T-helper 2 cell treated with Interferon-gamma antibody and Interleukin-4, amounts not matched to agents 5 μg/mL and 100 μg/mL, for 36 hours (primary cell): ENCODE results near the gene GSTO1.

Experiments
- DNase-seq: peaks from one replicate; pipeline ENCODE4 v3.0.0; 2021; ENCODE audit warnings: low spot score
- H3K27ac Mint-ChIP-seq: one replicate; pipeline ENCODE4 v1.8.0; 2021; ENCODE audit warnings: mild to moderate bottlenecking, mixed read lengths
- H3K27me3 Mint-ChIP-seq: one replicate; pipeline ENCODE4 v1.8.0; 2021; ENCODE audit warnings: low read depth, mixed read lengths
- H3K36me3 Mint-ChIP-seq: one replicate; pipeline ENCODE4 v1.8.0; 2021; ENCODE audit warnings: low read depth, mixed read lengths
- H3K4me1 Mint-ChIP-seq: one replicate; pipeline ENCODE4 v1.8.0; 2021; ENCODE audit warnings: low read depth, mixed read lengths
- H3K4me3 Mint-ChIP-seq: one replicate; pipeline ENCODE4 v1.8.0; 2022; ENCODE audit warnings: mild to moderate bottlenecking, moderate library complexity, mixed read lengths
- H3K9me3 Mint-ChIP-seq: one replicate; pipeline ENCODE4 v1.8.0; 2021; ENCODE audit warnings: mixed read lengths

Gene GSTO1

DNA sequence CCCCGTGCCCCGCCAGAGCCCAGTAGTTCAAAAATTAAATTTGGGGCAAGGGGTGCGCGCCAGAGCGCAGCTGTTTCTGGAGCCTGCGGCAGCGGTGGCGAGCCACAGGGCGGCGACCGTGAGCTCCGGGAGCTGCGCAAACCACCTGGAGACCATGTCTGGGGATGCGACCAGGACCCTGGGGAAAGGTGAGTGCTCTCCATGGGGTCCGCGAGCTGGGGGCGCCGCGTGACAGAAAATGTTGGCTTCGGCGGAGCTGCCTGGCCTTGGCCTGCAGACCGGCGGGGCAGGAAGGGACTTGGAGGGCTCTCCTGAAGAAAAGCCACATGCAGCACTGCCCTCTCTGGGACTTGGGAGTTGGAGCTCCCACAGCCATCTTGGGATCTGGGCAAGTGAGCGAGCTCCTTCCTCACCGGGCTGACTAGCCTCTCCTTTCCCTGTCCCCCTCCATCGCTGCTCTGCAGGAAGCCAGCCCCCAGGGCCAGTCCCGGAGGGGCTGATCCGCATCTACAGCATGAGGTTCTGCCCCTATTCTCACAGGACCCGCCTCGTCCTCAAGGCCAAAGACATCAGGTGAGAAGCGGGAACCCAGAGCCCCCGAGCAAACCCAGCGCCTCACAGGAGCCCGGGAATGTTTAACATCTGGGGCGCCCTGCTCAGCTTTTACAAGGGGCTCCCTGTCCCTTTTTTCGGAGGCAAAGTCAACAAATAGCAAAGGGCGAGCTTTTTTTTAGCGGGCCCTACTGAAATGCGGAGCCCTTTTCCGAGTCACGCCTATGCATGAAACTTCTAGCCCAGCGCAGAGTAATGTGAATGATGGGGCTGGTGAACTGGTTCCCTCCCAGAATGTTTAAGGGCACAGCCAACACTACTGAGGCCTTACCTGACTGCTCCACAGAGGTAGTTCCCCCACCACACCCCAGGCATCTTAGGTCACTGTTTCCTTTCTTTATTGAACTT lies 20.4 kb downstream of the GSTO1 start:
- DNase-seq = peak; percentile 37
- H3K27me3 Mint-ChIP-seq = peaks cover 17% of the 10 kb centered on the region

DNA sequence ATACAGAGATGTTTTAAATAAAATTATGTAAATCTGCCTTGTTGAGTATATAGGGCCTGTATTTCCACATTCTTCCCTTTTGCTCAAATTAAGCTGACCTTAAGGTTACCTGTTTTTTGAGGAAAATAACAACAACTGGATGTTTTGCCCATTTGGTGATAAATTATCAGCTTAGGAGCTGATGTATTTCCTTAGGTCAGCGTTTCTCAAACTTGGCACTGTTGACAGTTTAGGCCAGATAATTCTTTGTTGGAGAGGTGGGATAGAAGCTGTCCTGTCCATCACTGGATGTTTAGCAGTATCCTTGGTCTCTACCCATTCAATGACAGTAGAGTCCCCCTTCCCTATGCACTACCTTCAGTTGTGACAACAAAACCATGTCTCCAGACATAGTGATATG lies 21.5 kb downstream of the GSTO1 start:
- Mint-ChIP-seq H3K27ac (no peak overlapping the region), H3K4me1 (peaks cover 2% of the 10 kb centered on the region), H3K4me3 (no peak overlapping the region), H3K9me3 (no peaks in the 10 kb centered on the region), H3K36me3 (no peaks in the 10 kb centered on the region), H3K27me3 (peaks cover 20% of the 10 kb centered on the region)
- DNase-seq = no peak

More for the DNA sequence above, 20.4 kb downstream of the GSTO1 start:
- no peak overlapping the region for H3K27ac Mint-ChIP-seq
- no peaks in the 10 kb centered on the region for H3K36me3 Mint-ChIP-seq
- H3K4me3 Mint-ChIP-seq = peak overlapping the region; percentile 18
- H3K9me3 Mint-ChIP-seq = no peaks in the 10 kb centered on the region
- peaks cover 2% of the 10 kb centered on the region for H3K4me1 Mint-ChIP-seq

DNA sequence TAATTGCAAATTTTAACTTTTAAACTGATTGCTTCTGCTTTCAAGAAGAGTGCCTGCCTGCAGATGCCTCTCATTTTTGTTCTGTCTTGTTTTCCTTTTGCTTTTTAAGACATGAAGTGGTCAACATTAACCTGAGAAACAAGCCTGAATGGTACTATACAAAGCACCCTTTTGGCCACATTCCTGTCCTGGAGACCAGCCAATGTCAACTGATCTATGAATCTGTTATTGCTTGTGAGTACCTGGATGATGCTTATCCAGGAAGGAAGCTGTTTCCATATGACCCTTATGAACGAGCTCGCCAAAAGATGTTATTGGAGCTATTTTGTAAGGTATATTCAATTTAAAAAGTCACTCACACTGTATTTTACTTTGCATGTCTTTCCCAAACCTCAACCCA lies 23.1 kb downstream of the GSTO1 start:
- H3K36me3 Mint-ChIP-seq = no peaks in the 10 kb centered on the region
- peaks cover 2% of the 10 kb centered on the region for H3K4me1 Mint-ChIP-seq
- no peak for DNase-seq
- no peak overlapping the region for H3K27ac Mint-ChIP-seq
- no peak overlapping the region for H3K4me3 Mint-ChIP-seq
- H3K27me3 Mint-ChIP-seq = peaks cover 29% of the 10 kb centered on the region
- H3K9me3 Mint-ChIP-seq = no peaks in the 10 kb centered on the region

DNA sequence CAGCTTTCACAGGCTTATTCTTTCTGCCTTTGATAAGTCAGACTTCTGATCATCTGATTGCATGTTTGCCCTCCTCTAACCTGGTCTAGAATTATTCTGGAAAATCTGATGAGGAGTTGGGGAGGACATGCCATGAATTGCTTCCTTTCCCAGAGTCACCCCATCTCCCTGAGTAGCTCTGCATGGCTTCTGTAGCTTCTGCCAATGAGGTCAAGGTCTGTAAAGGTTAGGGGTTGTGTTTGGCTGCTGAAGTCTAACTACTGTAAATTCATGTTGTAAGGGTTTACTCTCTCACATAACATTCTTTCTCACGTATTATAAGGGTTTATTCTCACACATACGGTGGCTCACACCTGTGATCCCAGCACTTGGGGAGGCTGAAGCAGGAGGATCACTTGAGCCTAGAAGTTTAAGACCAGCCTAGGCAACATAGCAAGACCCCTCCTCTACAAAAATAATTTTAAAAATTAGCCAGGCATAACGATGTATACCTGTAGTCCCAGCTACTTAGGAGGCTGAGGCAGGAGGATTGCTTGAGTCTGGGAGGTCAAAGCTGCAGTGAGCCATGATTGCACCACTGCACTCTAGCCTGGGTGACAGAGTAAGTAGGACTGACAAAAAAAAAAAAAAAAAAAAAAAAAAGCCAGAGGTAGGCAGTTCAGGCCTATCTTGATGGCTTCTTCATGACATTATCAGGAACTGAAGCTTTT lies 25.0 kb downstream of the GSTO1 start:
- no peak overlapping the region for H3K27ac Mint-ChIP-seq
- H3K4me1 Mint-ChIP-seq = peaks cover 2% of the 10 kb centered on the region
- DNase-seq = no peak
- H3K4me3 Mint-ChIP-seq = no peak overlapping the region
- no peaks in the 10 kb centered on the region for H3K9me3 Mint-ChIP-seq
- H3K36me3 Mint-ChIP-seq = no peaks in the 10 kb centered on the region
- peaks cover 34% of the 10 kb centered on the region for H3K27me3 Mint-ChIP-seq

GRCh38 chr10:104281694-104282093 lies 27.0 kb downstream of the GSTO1 start:
- Mint-ChIP-seq H3K9me3 (no peaks in the 10 kb centered on the region), H3K4me1 (no peaks in the 10 kb centered on the region), H3K27ac (no peak overlapping the region), H3K36me3 (no peaks in the 10 kb centered on the region), H3K27me3 (peaks cover 28% of the 10 kb centered on the region), H3K4me3 (no peak overlapping the region)
- no peak for DNase-seq

DNA sequence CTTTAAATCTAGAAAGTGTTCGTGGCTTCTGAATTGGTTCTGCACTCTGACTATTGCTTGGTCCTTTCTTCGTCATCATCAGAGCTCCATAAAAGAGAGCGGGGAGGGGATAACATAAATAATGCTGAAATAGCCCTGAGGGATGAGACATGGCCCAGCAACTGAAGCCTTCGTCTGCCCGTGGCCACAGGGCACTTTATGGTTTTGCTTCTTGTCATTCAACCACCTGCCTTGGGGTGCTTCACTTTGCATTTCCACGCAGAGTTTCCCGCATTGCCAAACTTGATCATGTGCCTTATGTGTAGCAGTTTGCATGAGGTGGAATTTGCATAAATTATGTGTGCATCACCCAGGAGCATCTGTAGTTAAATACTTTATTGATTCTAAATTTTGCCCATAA lies 30.2 kb downstream of the GSTO1 start:
- no peak overlapping the region for H3K27ac Mint-ChIP-seq
- H3K27me3 Mint-ChIP-seq = peaks cover 45% of the 10 kb centered on the region
- DNase-seq = no peak
- H3K4me3 Mint-ChIP-seq = no peak overlapping the region
- no peaks in the 10 kb centered on the region for H3K4me1 Mint-ChIP-seq
- H3K36me3 Mint-ChIP-seq = no peaks in the 10 kb centered on the region
- no peaks in the 10 kb centered on the region for H3K9me3 Mint-ChIP-seq

DNA sequence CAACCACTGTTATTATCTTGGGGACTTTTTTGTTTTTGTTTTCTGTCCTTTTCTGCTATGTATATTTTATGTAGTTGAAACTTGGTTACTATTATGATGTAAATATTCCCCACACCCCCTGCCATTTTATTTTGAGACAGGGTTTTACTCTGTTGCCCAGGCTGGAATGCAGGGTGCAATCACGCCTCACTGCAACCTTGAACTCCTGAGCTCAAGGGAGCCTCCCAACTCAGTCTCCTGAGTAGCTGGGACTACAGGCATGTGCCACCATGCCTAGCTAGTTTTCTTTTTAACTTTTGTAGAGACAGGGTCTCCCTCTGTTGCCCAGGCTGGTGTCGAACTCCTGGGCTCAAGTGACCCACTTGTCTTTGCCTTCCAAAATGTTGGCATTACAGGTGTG lies 32.2 kb downstream of the GSTO1 start:
- Mint-ChIP-seq H3K27me3 (peaks cover 50% of the 10 kb centered on the region), H3K4me1 (peaks cover 7% of the 10 kb centered on the region), H3K9me3 (no peaks in the 10 kb centered on the region), H3K36me3 (no peaks in the 10 kb centered on the region), H3K4me3 (no peak overlapping the region), H3K27ac (no peak overlapping the region)
- no peak for DNase-seq

- Mint-ChIP-seq H3K27me3 (peaks cover 43% of the 10 kb centered on the region), H3K36me3 (no peaks in the 10 kb centered on the region), H3K4me3 (no peak overlapping the region), H3K9me3 (no peaks in the 10 kb centered on the region), H3K4me1 (peaks cover 13% of the 10 kb centered on the region), H3K27ac (no peak overlapping the region)
- no peak for DNase-seq
Observed at GRCh38 chr10:104288355-104288754, 33.7 kb downstream of the GSTO1 start.

DNA sequence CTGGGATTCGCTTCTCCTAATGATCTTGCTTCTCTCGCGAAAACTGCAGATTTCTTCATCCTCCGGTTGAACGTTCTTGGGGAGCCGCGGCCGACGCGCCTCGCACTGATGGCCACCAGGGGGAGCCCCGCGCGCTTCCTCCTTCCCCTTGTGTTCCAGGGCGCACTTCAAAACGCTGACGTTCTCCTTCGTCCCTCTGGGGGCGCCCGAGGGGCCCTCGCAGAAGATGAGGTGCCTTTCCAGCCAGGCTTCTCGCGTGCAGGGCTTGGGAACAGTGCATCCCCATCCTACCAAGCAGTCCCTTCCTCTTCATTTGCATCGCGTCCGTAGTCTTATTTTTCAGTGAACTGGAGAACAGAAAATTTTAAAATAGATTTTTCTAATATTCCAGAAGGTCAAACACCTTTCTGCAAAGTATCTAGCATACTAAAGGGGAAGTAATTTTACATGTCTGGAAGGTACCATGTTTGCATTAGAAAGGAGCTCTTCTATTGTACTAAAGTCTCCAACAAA lies 36.8 kb downstream of the GSTO1 start:
- Mint-ChIP-seq H3K4me3 (peak overlapping the region; percentile 4), H3K27me3 (peaks cover 39% of the 10 kb centered on the region), H3K36me3 (no peaks in the 10 kb centered on the region), H3K27ac (no peak overlapping the region), H3K4me1 (peaks cover 15% of the 10 kb centered on the region), H3K9me3 (no peaks in the 10 kb centered on the region)
- DNase-seq = peak; percentile 82

DNA sequence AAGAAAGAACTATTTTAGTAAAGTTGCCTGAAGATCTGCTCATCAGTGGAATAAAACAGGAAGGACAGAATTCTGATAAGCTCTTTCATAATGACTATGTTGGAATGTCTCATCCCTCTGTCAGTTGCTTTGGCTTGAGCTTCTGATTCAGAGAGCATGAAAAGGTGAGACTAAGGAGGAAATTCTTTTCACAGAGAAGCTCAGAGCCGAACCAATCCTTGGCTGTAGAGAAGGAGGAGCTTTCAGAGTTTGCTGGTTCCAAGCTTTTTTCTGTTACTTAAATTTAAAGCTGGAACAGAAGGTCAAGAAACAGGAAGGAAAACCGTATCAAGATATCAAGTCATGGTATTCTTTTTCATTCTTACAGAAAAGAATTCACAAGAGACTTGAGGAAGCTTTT lies 38.3 kb downstream of the GSTO1 start:
- H3K27me3 Mint-ChIP-seq = peaks cover 32% of the 10 kb centered on the region
- H3K4me3 Mint-ChIP-seq = no peak overlapping the region
- H3K9me3 Mint-ChIP-seq = no peaks in the 10 kb centered on the region
- H3K27ac Mint-ChIP-seq = no peak overlapping the region
- no peaks in the 10 kb centered on the region for H3K36me3 Mint-ChIP-seq
- H3K4me1 Mint-ChIP-seq = peaks cover 15% of the 10 kb centered on the region
- DNase-seq = no peak

DNA sequence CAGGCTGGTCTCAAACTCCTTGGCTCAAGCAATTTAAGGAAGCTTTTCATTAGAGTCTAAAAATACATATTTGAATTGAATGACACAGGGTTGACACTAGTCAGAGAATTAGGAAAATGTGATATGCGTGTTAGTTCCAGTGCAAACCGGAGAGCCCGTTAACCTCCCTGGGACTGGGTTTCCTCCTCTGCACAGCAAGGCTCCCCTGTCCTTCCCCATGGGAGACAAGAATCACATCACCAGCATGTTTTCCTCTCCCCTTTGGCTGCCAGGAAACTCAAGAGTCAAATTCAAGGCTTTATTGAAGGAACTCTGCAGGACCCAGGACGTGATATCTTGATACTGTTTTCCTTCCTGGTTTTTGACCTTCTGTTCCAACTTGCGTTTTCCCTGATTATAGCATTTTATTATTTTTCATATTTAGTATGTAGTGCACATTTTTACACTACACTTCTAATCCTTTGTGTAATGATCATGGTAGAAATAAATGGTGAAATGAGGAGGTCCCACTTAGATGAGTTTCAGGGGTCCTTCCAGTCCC lies 39.2 kb downstream of the GSTO1 start:
- no peaks in the 10 kb centered on the region for H3K36me3 Mint-ChIP-seq
- peaks cover 15% of the 10 kb centered on the region for H3K4me1 Mint-ChIP-seq
- H3K4me3 Mint-ChIP-seq = no peak overlapping the region
- no peak overlapping the region for H3K27ac Mint-ChIP-seq
- H3K9me3 Mint-ChIP-seq = no peaks in the 10 kb centered on the region
- DNase-seq = no peak
- peaks cover 23% of the 10 kb centered on the region for H3K27me3 Mint-ChIP-seq

- peaks cover 2% of the 10 kb centered on the region for H3K9me3 Mint-ChIP-seq
- H3K4me1 Mint-ChIP-seq = peaks cover 32% of the 10 kb centered on the region
- no peak for DNase-seq
- no peak overlapping the region for H3K27ac Mint-ChIP-seq
- no peak overlapping the region for H3K4me3 Mint-ChIP-seq
- H3K36me3 Mint-ChIP-seq = no peaks in the 10 kb centered on the region
- peaks cover 2% of the 10 kb centered on the region for H3K27me3 Mint-ChIP-seq
Observed at GRCh38 chr10:104296687-104297436, 42.2 kb downstream of the GSTO1 start.
